Stomach smooth muscle (tissue), 2 donors: ENCODE results near the gene SYTL3.

ENCODE experiments used
- H3K27ac ChIP-seq: one replicate; pipeline ENCODE4 v1.7.0; 2013; ENCODE audit warnings: mild to moderate bottlenecking, low read length, inconsistent platforms
- H3K27me3 ChIP-seq, 2 donors: one replicate each; pipeline ENCODE4 v1.7.0; 2013; ENCODE audit warnings: low read length in 2 of 2; ENCODE audit not compliant: insufficient read depth in 2 of 2, control insufficient read depth in 1 of 2
- H3K36me3 ChIP-seq, 2 donors: one replicate each; pipeline ENCODE4 v1.7.0; 2013; ENCODE audit warnings: low read length in 2 of 2; ENCODE audit not compliant: control insufficient read depth in 2 of 2, insufficient read depth in 2 of 2
- H3K4me1 ChIP-seq: one replicate; pipeline ENCODE4 v1.7.0; 2013; ENCODE audit warnings: low read length; ENCODE audit not compliant: control insufficient read depth, insufficient read depth
- H3K4me3 ChIP-seq, 2 donors: one replicate each; pipeline ENCODE4 v1.7.0; 2013; ENCODE audit warnings: low read length in 2 of 2
- H3K9ac ChIP-seq, 2 donors: one replicate each; pipeline ENCODE4 v1.7.0; 2013; ENCODE audit warnings: low read length in 2 of 2, mild to moderate bottlenecking in 1 of 2
- H3K9me3 ChIP-seq, 2 donors: one replicate each; pipeline ENCODE4 v1.7.0; 2013; ENCODE audit warnings: low read length in 2 of 2; ENCODE audit not compliant: control insufficient read depth in 2 of 2
- donor health status: healthy.
- donor health status: Pancreatic carcinoma.

Gene SYTL3

GRCh38 chr6:158764926-158765325 lies 115.1 kb downstream of the SYTL3 start:
- no peaks in the 10 kb centered on the region for H3K27me3 ChIP-seq
- no peak overlapping the region for H3K9ac ChIP-seq
- H3K4me3 ChIP-seq: no peak overlapping the region
- no peaks in the 10 kb centered on the region for H3K9me3 ChIP-seq
- no peaks in the 10 kb centered on the region for H3K4me1 ChIP-seq
- H3K27ac ChIP-seq: no peak overlapping the region
- peaks cover 35 to 36% of the 10 kb centered on the region in 2 donors for H3K36me3 ChIP-seq

GRCh38 chr6:158765499-158766068 lies 115.7 kb downstream of the SYTL3 start:
- H3K4me3 ChIP-seq: no peak overlapping the region
- H3K27ac ChIP-seq: no peak overlapping the region
- peaks cover 41 to 42% of the 10 kb centered on the region in 2 donors for H3K36me3 ChIP-seq
- no peaks in the 10 kb centered on the region for H3K9me3 ChIP-seq
- no peak overlapping the region for H3K9ac ChIP-seq
- no peaks in the 10 kb centered on the region for H3K27me3 ChIP-seq
- H3K4me1 ChIP-seq: no peaks in the 10 kb centered on the region

GRCh38 chr6:158766621-158767455 lies 117.0 kb downstream of the SYTL3 start:
- no peaks in the 10 kb centered on the region for H3K27me3 ChIP-seq
- H3K4me3 ChIP-seq: no peak overlapping the region
- H3K4me1 ChIP-seq: peaks cover 2% of the 10 kb centered on the region
- H3K9me3 ChIP-seq: no peaks in the 10 kb centered on the region
- no peak overlapping the region for H3K9ac ChIP-seq
- peaks cover 50 to 54% of the 10 kb centered on the region in 2 donors for H3K36me3 ChIP-seq
- no peak overlapping the region for H3K27ac ChIP-seq

GRCh38 chr6:158767709-158768108 lies 117.9 kb downstream of the SYTL3 start:
- Histone ChIP-seq H3K4me3 (no peak overlapping the region), H3K36me3 (peaks cover 57 to 59% of the 10 kb centered on the region in 2 donors), H3K9me3 (no peaks in the 10 kb centered on the region), H3K27me3 (no peaks in the 10 kb centered on the region), H3K4me1 (peaks cover 2% of the 10 kb centered on the region), H3K9ac (no peak overlapping the region), H3K27ac (no peak overlapping the region)

- Histone ChIP-seq H3K9me3 (no peaks in the 10 kb centered on the region), H3K36me3 (peaks cover 57 to 59% of the 10 kb centered on the region in 2 donors), H3K4me1 (peaks cover 2% of the 10 kb centered on the region), H3K9ac (no peak overlapping the region), H3K27ac (no peak overlapping the region), H3K27me3 (no peaks in the 10 kb centered on the region), H3K4me3 (no peak overlapping the region)
These were observed 118.6 kb downstream of the SYTL3 start for GRCh38 chr6:158768436-158768835.

GRCh38 chr6:158769234-158769770 lies 119.4 kb downstream of the SYTL3 start:
- H3K4me3 ChIP-seq: no peak overlapping the region
- no peaks in the 10 kb centered on the region for H3K27me3 ChIP-seq
- H3K4me1 ChIP-seq: peaks cover 2% of the 10 kb centered on the region
- no peak overlapping the region for H3K27ac ChIP-seq
- H3K36me3 ChIP-seq: peaks cover 59 to 61% of the 10 kb centered on the region in 2 donors
- H3K9me3 ChIP-seq: no peaks in the 10 kb centered on the region
- no peak overlapping the region for H3K9ac ChIP-seq

GRCh38 chr6:158769771-158770432 lies 120.0 kb downstream of the SYTL3 start:
- H3K9ac ChIP-seq: no peak overlapping the region

GRCh38 chr6:158770533-158771330 lies 120.9 kb downstream of the SYTL3 start:
- Histone ChIP-seq H3K9me3 (no peaks in the 10 kb centered on the region), H3K27me3 (no peaks in the 10 kb centered on the region), H3K36me3 (peaks cover 58 to 64% of the 10 kb centered on the region in 2 donors), H3K4me1 (peaks cover 2% of the 10 kb centered on the region), H3K4me3 (no peak overlapping the region), H3K9ac (no peak overlapping the region), H3K27ac (no peak overlapping the region)

More at GRCh38 chr6:158769771-158770432, 120.0 kb downstream of the SYTL3 start:
- no peak overlapping the region for H3K4me3 ChIP-seq
- H3K36me3 ChIP-seq: peaks cover 56 to 62% of the 10 kb centered on the region in 2 donors
- H3K4me1 ChIP-seq: peaks cover 2% of the 10 kb centered on the region
- H3K9me3 ChIP-seq: no peaks in the 10 kb centered on the region
- no peaks in the 10 kb centered on the region for H3K27me3 ChIP-seq
- no peak overlapping the region for H3K27ac ChIP-seq

GRCh38 chr6:158771399-158772152 lies 121.7 kb downstream of the SYTL3 start:
- Histone ChIP-seq H3K4me1 (peaks cover 2% of the 10 kb centered on the region), H3K9ac (no peak overlapping the region), H3K9me3 (no peaks in the 10 kb centered on the region), H3K27me3 (no peaks in the 10 kb centered on the region), H3K4me3 (no peak overlapping the region), H3K36me3 (peaks cover 60 to 67% of the 10 kb centered on the region in 2 donors), H3K27ac (no peak overlapping the region)
